ENCODE data around the gene MGLL. TPM values are rescaled to one million over a fixed set of nuclear protein-coding genes. Genes with fewer than 3 reads are reported as not detected.

The MGLL gene
- total RNA-seq, 1 donor from 2014 or later: 27.3 TPM

- Histone ChIP-seq H3K4me3 (ENCODE audit: insufficient read depth, low read depth, low read length) (no peak overlapping the region), H3K79me2 (ENCODE audit: insufficient read depth, low read length) (no peaks in the 10 kb centered on the region), H4K20me1 (ENCODE audit: insufficient read depth, low read length) (no peaks in the 10 kb centered on the region), H3K36me3 (ENCODE audit: insufficient read depth, low read length) (no peaks in the 10 kb centered on the region), H2AFZ (ENCODE audit: low read depth, low read length) (no peak overlapping the region), H3K9me3 (ENCODE audit: insufficient read depth, low read depth, low read length) (no peaks in the 10 kb centered on the region), H3K27ac (ENCODE audit: low read depth, low read length) (peak overlapping the region; percentile 52), H3K9ac (ENCODE audit: low read length) (peak overlapping the region; percentile 50), H3K27me3 (ENCODE audit: insufficient read depth, low read length) (no peaks in the 10 kb centered on the region), H3K4me2 (ENCODE audit: low read length) (peak overlapping the region; percentile 34), H3K4me1 (ENCODE audit: insufficient read depth, low read length) (peaks cover 39% of the 10 kb centered on the region)
- Mint-ChIP-seq H3K36me3 (ENCODE audit: low read depth, unreplicated experiment) (peaks cover 4% of the 10 kb centered on the region), H3K9me3 (ENCODE audit: unreplicated experiment) (no peaks in the 10 kb centered on the region), H3K27ac (ENCODE audit: unreplicated experiment) (peak overlapping the region; percentile 49), H3K4me1 (ENCODE audit: low read depth, unreplicated experiment) (peaks cover 38% of the 10 kb centered on the region), H3K27me3 (ENCODE audit: low read depth, unreplicated experiment) (no peaks in the 10 kb centered on the region), H3K4me3 (ENCODE audit: unreplicated experiment) (no peak overlapping the region)
- DNase-seq (ENCODE audit: low read depth) (no peak), FAIRE-seq (no peak)
- TF ChIP-seq, protein P1, sequence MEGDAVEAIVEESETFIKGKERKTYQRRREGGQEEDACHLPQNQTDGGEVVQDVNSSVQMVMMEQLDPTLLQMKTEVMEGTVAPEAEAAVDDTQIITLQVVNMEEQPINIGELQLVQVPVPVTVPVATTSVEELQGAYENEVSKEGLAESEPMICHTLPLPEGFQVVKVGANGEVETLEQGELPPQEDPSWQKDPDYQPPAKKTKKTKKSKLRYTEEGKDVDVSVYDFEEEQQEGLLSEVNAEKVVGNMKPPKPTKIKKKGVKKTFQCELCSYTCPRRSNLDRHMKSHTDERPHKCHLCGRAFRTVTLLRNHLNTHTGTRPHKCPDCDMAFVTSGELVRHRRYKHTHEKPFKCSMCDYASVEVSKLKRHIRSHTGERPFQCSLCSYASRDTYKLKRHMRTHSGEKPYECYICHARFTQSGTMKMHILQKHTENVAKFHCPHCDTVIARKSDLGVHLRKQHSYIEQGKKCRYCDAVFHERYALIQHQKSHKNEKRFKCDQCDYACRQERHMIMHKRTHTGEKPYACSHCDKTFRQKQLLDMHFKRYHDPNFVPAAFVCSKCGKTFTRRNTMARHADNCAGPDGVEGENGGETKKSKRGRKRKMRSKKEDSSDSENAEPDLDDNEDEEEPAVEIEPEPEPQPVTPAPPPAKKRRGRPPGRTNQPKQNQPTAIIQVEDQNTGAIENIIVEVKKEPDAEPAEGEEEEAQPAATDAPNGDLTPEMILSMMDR (IDR thresholded peaks at IDR 0.05; ENCODE audit: insufficient read depth, low read depth, low read length): no peak
- TF ChIP-seq EZH2 (IDR thresholded peaks at IDR 0.05; ENCODE audit: insufficient read depth, low read length): no peak
Observed at GRCh38 chr3:127789990-127790881, 32.1 kb downstream of the MGLL start.

DNA sequence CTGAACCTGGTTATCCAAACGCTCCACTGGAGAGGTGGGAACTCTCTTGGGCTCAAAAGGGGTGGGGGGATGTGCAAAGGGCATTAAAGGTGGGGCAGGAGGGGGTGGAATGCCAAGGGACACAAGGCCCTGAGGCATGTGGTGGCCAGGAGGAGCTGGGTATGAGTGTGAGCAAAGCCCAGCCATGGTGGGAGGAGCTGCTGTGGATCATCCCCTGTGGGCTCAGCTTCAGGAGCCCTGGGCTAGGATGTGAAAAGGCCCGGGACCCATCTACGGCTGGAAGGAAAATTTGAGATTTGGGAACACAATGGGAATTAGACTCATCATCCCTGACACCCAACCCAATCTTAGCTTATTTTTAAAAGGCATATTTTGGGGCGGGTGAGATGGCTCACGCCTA is 33.3 kb downstream of the MGLL start:
- H4K20me1 ChIP-seq (ENCODE audit: insufficient read depth, low read length): no peaks in the 10 kb centered on the region
- no peaks in the 10 kb centered on the region for H3K36me3 Mint-ChIP-seq (ENCODE audit: low read depth, unreplicated experiment)
- H3K9ac ChIP-seq (ENCODE audit: low read length): no peak overlapping the region
- no peak overlapping the region for H3K4me2 ChIP-seq (ENCODE audit: low read length)
- H3K27me3 Mint-ChIP-seq (ENCODE audit: low read depth, unreplicated experiment): no peaks in the 10 kb centered on the region
- FAIRE-seq (no peak), DNase-seq (ENCODE audit: low read depth) (no peak)
- no peak overlapping the region for H3K27ac ChIP-seq (ENCODE audit: low read depth, low read length)
- no peak overlapping the region for H3K27ac Mint-ChIP-seq (ENCODE audit: unreplicated experiment)
- peaks cover 39% of the 10 kb centered on the region for H3K4me1 ChIP-seq (ENCODE audit: insufficient read depth, low read length)
- H3K9me3 ChIP-seq (ENCODE audit: insufficient read depth, low read depth, low read length): no peaks in the 10 kb centered on the region
- H3K27me3 ChIP-seq (ENCODE audit: insufficient read depth, low read length): no peaks in the 10 kb centered on the region
- H3K4me1 Mint-ChIP-seq (ENCODE audit: low read depth, unreplicated experiment): peaks cover 38% of the 10 kb centered on the region
- no peak overlapping the region for H3K4me3 Mint-ChIP-seq (ENCODE audit: unreplicated experiment)
- no peaks in the 10 kb centered on the region for H3K36me3 ChIP-seq (ENCODE audit: insufficient read depth, low read length)
- no peaks in the 10 kb centered on the region for H3K9me3 Mint-ChIP-seq (ENCODE audit: unreplicated experiment)
- H3K4me3 ChIP-seq (ENCODE audit: insufficient read depth, low read depth, low read length): no peak overlapping the region
- H2AFZ ChIP-seq (ENCODE audit: low read depth, low read length): no peak overlapping the region
- no peaks in the 10 kb centered on the region for H3K79me2 ChIP-seq (ENCODE audit: insufficient read depth, low read length)
- TF ChIP-seq, protein P1 (IDR thresholded peaks at IDR 0.05; ENCODE audit: insufficient read depth, low read depth, low read length): no peak
- TF ChIP-seq EZH2 (IDR thresholded peaks at IDR 0.05; ENCODE audit: insufficient read depth, low read length): no peak

DNA sequence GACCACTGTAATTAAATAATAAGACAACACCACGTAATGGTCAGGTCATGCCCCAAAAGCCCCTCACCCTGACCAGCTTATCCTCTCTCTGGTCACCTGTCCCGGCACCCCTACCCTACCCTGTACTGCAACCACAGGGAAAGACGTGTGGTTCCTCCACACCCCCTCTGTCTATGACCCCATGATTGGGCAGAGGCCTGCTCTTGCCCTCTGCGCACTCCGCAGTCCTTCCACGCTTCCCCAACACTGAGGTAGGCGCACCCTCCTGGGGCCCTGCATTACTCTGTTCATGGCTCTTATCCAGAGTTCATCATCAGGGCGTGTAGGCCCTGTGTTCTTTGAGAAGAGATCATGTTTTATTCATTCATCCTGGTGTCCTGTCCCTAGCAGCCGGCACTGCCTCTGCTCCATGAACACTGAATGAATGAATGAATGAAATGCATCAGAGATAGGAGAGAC is 33.8 kb downstream of the MGLL start:
- Histone ChIP-seq H3K27ac (ENCODE audit: low read depth, low read length) (no peak overlapping the region), H3K36me3 (ENCODE audit: insufficient read depth, low read length) (no peaks in the 10 kb centered on the region), H3K4me2 (ENCODE audit: low read length) (no peak overlapping the region), H3K4me1 (ENCODE audit: insufficient read depth, low read length) (peaks cover 39% of the 10 kb centered on the region), H3K4me3 (ENCODE audit: insufficient read depth, low read depth, low read length) (no peak overlapping the region), H3K9me3 (ENCODE audit: insufficient read depth, low read depth, low read length) (no peaks in the 10 kb centered on the region), H3K9ac (ENCODE audit: low read length) (no peak overlapping the region), H3K79me2 (ENCODE audit: insufficient read depth, low read length) (no peaks in the 10 kb centered on the region), H2AFZ (ENCODE audit: low read depth, low read length) (no peak overlapping the region), H4K20me1 (ENCODE audit: insufficient read depth, low read length) (no peaks in the 10 kb centered on the region), H3K27me3 (ENCODE audit: insufficient read depth, low read length) (no peaks in the 10 kb centered on the region)
- Mint-ChIP-seq H3K4me3 (ENCODE audit: unreplicated experiment) (no peak overlapping the region), H3K27me3 (ENCODE audit: low read depth, unreplicated experiment) (no peaks in the 10 kb centered on the region), H3K9me3 (ENCODE audit: unreplicated experiment) (no peaks in the 10 kb centered on the region), H3K36me3 (ENCODE audit: low read depth, unreplicated experiment) (no peaks in the 10 kb centered on the region), H3K27ac (ENCODE audit: unreplicated experiment) (no peak overlapping the region), H3K4me1 (ENCODE audit: low read depth, unreplicated experiment) (peaks cover 38% of the 10 kb centered on the region)
- TF ChIP-seq EZH2 (IDR thresholded peaks at IDR 0.05; ENCODE audit: insufficient read depth, low read length): no peak
- TF ChIP-seq, protein P1 (IDR thresholded peaks at IDR 0.05; ENCODE audit: insufficient read depth, low read depth, low read length): no peak
- DNase-seq (ENCODE audit: low read depth): no peak
- no peak for FAIRE-seq
